Bronchial epithelial cell (primary cell): ENCODE data around the gene GNS. TPM values are rescaled to one million over a fixed set of nuclear protein-coding genes. Genes with fewer than 3 reads are reported as not detected.
A peak's percentile ranks its signal among the peaks of the same experiment; 100 is the strongest.

Experiments used
- DNase-seq: peaks from one replicate; pipeline ENCODE4 v3.0.0-alpha.2; 2010; ENCODE audit warnings: low read depth
- FAIRE-seq: peaks from 2 replicates; lab custom pipeline; 2011; peaks lifted over from hg19 to GRCh38; lab: Jason Lieb, UNC
- H3K27me3 ChIP-seq: 2 replicates; pipeline ENCODE4 v1.5.1; 2011; ENCODE audit warnings: low read length; ENCODE audit not compliant: control insufficient read depth, insufficient read depth
- H3K36me3 ChIP-seq: 2 replicates; pipeline ENCODE4 v1.5.1; 2011; ENCODE audit warnings: low read length; ENCODE audit not compliant: control insufficient read depth, insufficient read depth
- H3K4me3 ChIP-seq: 2 replicates; pipeline ENCODE4 v1.5.1; 2011; ENCODE audit warnings: mild to moderate bottlenecking, low read depth, low read length, control low read depth
- total RNA-seq: library from RNA; depleted of rRNA; stranded (reverse); fragments of >200 nt; gene quantifications from 2 replicates; pipeline ENCODE4 v1.2.1, GENCODE V29; 2014
- TF ChIP-seq, protein P1 (sequence below): IDR thresholded peaks from 2 replicates; pipeline ENCODE4 v1.5.1; 2011; ENCODE audit warnings: mild to moderate bottlenecking, moderate library complexity, low read length, control low read depth, inconsistent platforms; ENCODE audit not compliant: insufficient read depth, severe bottlenecking

The GNS gene
- total RNA-seq, 1 donor from 2014 or later = 99.0 TPM

DNA sequence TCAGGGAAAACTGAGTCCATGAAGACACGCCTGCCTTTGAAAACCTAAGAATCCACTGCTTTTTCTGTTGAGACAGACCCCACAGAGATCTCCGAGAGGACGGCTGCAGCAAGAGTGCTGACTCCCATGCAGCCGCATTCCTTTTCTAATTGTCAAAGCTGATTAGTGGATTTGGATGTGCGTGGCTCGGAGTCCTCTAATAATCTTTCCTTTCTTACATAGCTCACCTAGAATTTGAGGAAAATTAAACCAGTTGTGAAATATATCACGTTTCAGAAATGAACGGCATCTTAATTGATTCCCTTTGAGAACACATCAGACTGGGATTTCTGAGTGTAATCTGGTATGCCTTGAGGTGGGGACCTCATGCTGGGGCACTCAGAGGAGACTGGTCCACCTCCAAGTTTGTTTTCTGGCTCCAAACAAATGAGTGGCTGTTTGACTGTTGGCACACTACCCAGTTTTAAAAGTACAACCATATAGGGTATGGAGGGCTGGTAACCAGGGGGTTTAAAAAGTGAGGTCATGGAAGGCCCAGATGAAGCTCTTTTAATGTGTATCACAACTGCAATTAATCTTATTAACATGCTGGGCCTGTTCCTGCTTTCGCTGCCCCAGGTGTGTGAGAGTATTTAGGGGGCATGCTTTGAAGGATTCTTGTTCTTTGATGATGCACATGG lies 85.6 kb downstream of the GNS start:
- FAIRE-seq (no peak), DNase-seq (no peak)
- H3K36me3 ChIP-seq = no peaks in the 10 kb centered on the region
- TF ChIP-seq, protein P1, sequence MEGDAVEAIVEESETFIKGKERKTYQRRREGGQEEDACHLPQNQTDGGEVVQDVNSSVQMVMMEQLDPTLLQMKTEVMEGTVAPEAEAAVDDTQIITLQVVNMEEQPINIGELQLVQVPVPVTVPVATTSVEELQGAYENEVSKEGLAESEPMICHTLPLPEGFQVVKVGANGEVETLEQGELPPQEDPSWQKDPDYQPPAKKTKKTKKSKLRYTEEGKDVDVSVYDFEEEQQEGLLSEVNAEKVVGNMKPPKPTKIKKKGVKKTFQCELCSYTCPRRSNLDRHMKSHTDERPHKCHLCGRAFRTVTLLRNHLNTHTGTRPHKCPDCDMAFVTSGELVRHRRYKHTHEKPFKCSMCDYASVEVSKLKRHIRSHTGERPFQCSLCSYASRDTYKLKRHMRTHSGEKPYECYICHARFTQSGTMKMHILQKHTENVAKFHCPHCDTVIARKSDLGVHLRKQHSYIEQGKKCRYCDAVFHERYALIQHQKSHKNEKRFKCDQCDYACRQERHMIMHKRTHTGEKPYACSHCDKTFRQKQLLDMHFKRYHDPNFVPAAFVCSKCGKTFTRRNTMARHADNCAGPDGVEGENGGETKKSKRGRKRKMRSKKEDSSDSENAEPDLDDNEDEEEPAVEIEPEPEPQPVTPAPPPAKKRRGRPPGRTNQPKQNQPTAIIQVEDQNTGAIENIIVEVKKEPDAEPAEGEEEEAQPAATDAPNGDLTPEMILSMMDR = no peak
- H3K4me3 ChIP-seq = no peak overlapping the region
- no peaks in the 10 kb centered on the region for H3K27me3 ChIP-seq

DNA sequence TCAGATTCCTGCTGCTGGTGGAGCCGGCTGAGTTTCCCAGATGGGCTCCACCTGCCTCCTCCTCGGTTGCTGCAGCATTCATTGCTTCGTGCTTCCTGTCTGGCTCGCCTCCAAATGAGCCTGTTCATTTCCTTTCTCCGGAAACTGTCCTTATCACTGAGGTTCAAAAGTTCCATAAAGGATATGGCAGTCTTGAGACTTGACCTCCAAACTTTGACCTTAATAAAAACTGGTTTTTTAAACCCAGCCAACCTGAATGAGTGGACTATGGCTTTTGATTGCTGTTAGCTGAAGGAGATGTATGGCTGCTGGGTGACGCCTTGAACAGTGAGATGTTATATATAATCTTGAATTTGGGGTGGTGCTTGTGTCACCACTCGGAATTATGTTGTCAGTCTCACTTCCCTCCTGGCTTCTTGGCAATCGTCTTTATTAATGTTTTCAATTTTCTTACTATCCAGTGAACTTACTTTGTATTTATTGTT lies 86.2 kb downstream of the GNS start:
- H3K4me3 ChIP-seq = no peak overlapping the region
- FAIRE-seq (no peak), DNase-seq (peak; percentile 45)
- H3K36me3 ChIP-seq = no peaks in the 10 kb centered on the region
- no peaks in the 10 kb centered on the region for H3K27me3 ChIP-seq
- TF ChIP-seq, protein P1 = no peak

DNA sequence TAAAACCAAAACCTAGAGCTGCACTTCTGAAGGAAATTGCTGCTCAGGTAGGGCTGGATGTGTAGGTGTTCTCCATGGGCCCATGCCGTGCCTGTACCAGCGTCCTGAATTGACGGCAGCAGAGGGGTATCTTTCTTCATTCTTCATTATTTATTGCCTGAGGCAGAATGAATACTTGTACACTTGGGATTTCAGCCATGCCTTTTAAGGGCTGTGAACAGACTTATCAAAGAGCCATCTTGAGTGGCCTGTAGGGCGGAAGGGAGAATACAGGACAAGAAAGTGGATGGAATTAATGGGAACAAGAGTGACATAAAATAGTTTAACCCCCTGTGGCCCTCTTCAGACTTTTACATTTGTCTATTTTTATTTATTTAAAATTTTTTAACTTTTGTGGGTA lies 87.5 kb downstream of the GNS start:
- H3K27me3 ChIP-seq = no peaks in the 10 kb centered on the region
- DNase-seq = no peak
- no peaks in the 10 kb centered on the region for H3K36me3 ChIP-seq
- TF ChIP-seq, protein P1 = no peak
- no peak for FAIRE-seq
- no peak overlapping the region for H3K4me3 ChIP-seq

DNA sequence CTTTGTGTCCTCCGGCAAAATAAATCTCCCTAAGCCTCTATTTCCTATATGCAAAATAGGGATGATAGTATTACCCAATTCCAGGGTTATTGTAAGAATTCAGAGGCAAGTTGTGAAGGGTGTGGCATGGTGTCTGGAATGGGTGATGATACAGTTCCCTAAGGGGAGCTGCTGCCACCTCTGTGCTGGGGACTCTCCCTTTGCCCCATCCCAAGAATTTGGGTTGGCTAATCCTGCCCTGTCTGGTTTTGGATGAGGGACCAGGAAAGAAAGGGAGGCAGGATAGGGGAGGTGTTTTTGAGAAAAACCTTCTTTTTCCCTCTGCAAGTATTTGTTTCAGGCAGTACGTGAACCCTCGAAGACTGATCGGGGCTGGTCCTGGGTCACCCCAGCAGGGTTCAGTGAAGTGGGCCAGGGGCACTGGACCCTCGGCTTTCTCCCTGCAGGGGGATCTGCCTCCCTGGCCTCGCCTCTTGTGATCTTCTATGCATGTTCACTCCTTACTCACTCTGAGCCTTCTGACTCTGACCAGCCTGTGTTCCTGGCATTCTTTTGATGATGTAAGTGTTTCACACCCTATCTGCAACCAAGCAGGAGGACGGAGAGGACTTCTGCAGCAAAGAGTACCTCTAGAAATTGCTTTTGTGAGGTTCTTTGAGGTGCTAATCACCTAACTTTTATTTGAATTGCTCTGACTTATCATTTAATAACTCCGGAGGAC lies 88.1 kb downstream of the GNS start:
- FAIRE-seq = no peak
- H3K36me3 ChIP-seq = no peaks in the 10 kb centered on the region
- TF ChIP-seq, protein P1 = no peak
- H3K27me3 ChIP-seq = no peaks in the 10 kb centered on the region
- H3K4me3 ChIP-seq = no peak overlapping the region
- DNase-seq = peak; percentile 84

DNA sequence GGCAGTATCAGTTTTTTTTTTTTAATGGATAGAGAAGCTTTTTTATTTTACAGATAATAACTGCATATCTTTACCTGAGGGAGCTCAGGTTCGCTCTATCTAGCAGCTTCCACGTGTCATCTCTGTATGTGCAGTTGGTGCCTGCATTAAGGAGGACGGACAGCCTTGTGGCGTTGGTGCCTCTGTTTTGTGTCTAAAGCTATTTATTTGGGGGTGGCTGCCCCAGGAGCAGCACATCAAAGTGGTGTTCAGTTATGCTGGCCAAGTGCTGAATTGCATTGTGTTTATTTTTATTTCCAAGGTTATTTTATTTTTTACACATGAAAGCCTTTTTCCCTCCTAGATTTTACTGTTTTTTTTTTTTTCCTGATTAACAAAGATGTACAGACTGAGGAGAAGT lies 89.2 kb downstream of the GNS start:
- DNase-seq (no peak), FAIRE-seq (no peak)
- H3K27me3 ChIP-seq = no peaks in the 10 kb centered on the region
- no peaks in the 10 kb centered on the region for H3K36me3 ChIP-seq
- no peak overlapping the region for H3K4me3 ChIP-seq
- TF ChIP-seq, protein P1 = no peak
